ENCODE results near the gene MAIP1.
A peak's percentile ranks its signal among the peaks of the same experiment; 100 is the strongest.
"Not testable (repeated sequence)": the region's sequence is repeated elsewhere in the genome, so short reads cannot be mapped to it uniquely, and the experiment has no call there.

MAIP1 gene

GRCh38 chr2:199955339-199956061, at the start of gene MAIP1, which contains the start of gene TYW5:
MAIP1 (plus strand) TSS chr2:199955582; CDS start chr2:199955799, 217 bp downstream.
TYW5 (minus strand) TSS chr2:199955491; CDS start chr2:199955470, 21 bp downstream.
- peak; percentile 50 to 63 for DNase-seq (ENCODE audit: low read depth in 2 of 2)

GRCh38 chr2:199907008-199907714, 48.2 kb upstream of the MAIP1 start:
- DNase-seq (ENCODE audit: low read depth in 2 of 2): no peak

- DNase-seq (ENCODE audit: low read depth in 2 of 2): no peak
Observed at GRCh38 chr2:199910338-199911051, 44.9 kb upstream of the MAIP1 start.

- DNase-seq (ENCODE audit: low read depth in 2 of 2): peak; percentile 79 to 84
Observed at GRCh38 chr2:199911052-199911876, 44.1 kb upstream of the MAIP1 start, which contains the start of gene C2orf69. C2orf69 (plus strand) TSS chr2:199911293; CDS start chr2:199911439, 146 bp downstream.

GRCh38 chr2:199911877-199912161, 43.6 kb upstream of the MAIP1 start:
- DNase-seq (ENCODE audit: low read depth in 2 of 2): no peak

- not testable (repeated sequence) for DNase-seq (ENCODE audit: low read depth in 2 of 2)
Observed at GRCh38 chr2:199912553-199913114, 42.7 kb upstream of the MAIP1 start.

GRCh38 chr2:199914372-199914958, 40.9 kb upstream of the MAIP1 start:
- no peak for DNase-seq (ENCODE audit: low read depth in 2 of 2)

- DNase-seq (ENCODE audit: low read depth in 2 of 2): no peak
Observed at GRCh38 chr2:199916980-199917379, 38.4 kb upstream of the MAIP1 start.

GRCh38 chr2:199922856-199923255, 32.5 kb upstream of the MAIP1 start:
- no peak for DNase-seq (ENCODE audit: low read depth in 2 of 2)

- DNase-seq (ENCODE audit: low read depth in 2 of 2): no peak
Observed at GRCh38 chr2:199923924-199924323, 31.5 kb upstream of the MAIP1 start.

- no peak for DNase-seq (ENCODE audit: low read depth in 2 of 2)
Observed at GRCh38 chr2:199926806-199927205, 28.6 kb upstream of the MAIP1 start.

- no peak for DNase-seq (ENCODE audit: low read depth in 2 of 2)
Observed at GRCh38 chr2:199928226-199928625, 27.2 kb upstream of the MAIP1 start.

GRCh38 chr2:199928626-199929025, 26.8 kb upstream of the MAIP1 start:
- no peak for DNase-seq (ENCODE audit: low read depth in 2 of 2)

GRCh38 chr2:199929262-199929661, 26.1 kb upstream of the MAIP1 start:
- DNase-seq (ENCODE audit: low read depth in 2 of 2): no peak

GRCh38 chr2:199932312-199932855, 23.0 kb upstream of the MAIP1 start:
- DNase-seq (ENCODE audit: low read depth in 2 of 2): no peak

- DNase-seq (ENCODE audit: low read depth in 2 of 2): no peak
Observed at GRCh38 chr2:199933466-199933865, 21.9 kb upstream of the MAIP1 start.

- no peak for DNase-seq (ENCODE audit: low read depth in 2 of 2)
Observed at GRCh38 chr2:199936554-199936953, 18.8 kb upstream of the MAIP1 start.

- DNase-seq (ENCODE audit: low read depth in 2 of 2): no peak
Observed at GRCh38 chr2:199940373-199940772, 15.0 kb upstream of the MAIP1 start.

GRCh38 chr2:199943373-199943772, 12.0 kb upstream of the MAIP1 start:
- DNase-seq (ENCODE audit: low read depth in 2 of 2): no peak

- DNase-seq (ENCODE audit: low read depth in 2 of 2): no peak
Observed at GRCh38 chr2:199946196-199946595, 9.2 kb upstream of the MAIP1 start.

GRCh38 chr2:199946836-199947235, 8.5 kb upstream of the MAIP1 start:
- no peak for DNase-seq (ENCODE audit: low read depth in 2 of 2)

Measured in activated CD8-positive, alpha-beta memory T cell treated with anti-CD3 and anti-CD28 coated beads for 4 hours (primary cell).